ENCODE measurements around the gene EID1. TPM values are rescaled to one million over a fixed set of nuclear protein-coding genes. Genes with fewer than 3 reads are reported as not detected.

EID1 gene
- total and polyA plus RNA-seq, 2 donors (not counting 1 experiment from before 2014, with no cell fraction given), result 184 to 287 TPM

DNA sequence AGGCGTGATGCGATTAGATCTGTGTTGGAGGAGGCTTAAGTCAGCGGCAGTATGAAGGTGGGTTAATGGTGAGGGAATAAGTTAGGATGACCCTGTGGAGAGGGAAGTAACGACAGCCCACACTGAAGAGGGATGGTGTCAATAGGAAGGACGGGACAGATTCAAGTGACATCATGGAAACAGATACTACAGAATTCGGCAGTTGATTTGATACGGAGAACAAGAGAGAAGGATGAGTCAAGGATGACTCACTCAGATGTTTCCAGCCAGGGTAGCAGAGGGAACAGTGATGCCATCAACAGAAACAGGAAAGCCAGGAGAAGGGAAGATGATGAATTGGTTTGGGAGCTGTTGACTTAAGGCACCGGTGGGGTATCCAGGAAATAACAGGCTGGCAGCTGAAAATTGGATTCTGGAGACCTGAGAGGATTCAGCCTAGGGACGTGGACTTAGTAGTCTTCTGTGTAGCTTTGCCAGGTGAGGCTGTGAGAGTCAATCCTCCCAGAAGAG is 47.8 kb downstream of the EID1 start:
- H3K4me3 ChIP-seq (replicated peaks in 1 of 4; ENCODE audit: control extremely low read depth in 1 of 4, insufficient read depth in 1 of 4, low read depth in 3 of 4, low read length in 4 of 4), result peak overlapping the region in 1 of 4 experiments; percentile 11
- H3K36me3 ChIP-seq (ENCODE audit: control insufficient read depth, insufficient read depth, low read length), result no peaks in the 10 kb centered on the region
- H3K27me3 ChIP-seq (ENCODE audit: control insufficient read depth, insufficient read depth, low read length), result no peaks in the 10 kb centered on the region
- H3K4me1 ChIP-seq (ENCODE audit: control insufficient read depth, extremely low read depth, insufficient read depth, low read length), result no peaks in the 10 kb centered on the region
- no peak overlapping the region for H2AFZ ChIP-seq (ENCODE audit: low read length)
- DNase-seq (ENCODE audit: low read depth in 2 of 2), result peak; percentile 90 to 94
- no peaks in the 10 kb centered on the region for H4K20me1 ChIP-seq (ENCODE audit: control insufficient read depth, extremely low read depth, insufficient read depth, low read length)
- H3K4me2 ChIP-seq (ENCODE audit: extremely low read depth, insufficient read depth, low read length), result no peak overlapping the region
- TF ChIP-seq, protein P1, sequence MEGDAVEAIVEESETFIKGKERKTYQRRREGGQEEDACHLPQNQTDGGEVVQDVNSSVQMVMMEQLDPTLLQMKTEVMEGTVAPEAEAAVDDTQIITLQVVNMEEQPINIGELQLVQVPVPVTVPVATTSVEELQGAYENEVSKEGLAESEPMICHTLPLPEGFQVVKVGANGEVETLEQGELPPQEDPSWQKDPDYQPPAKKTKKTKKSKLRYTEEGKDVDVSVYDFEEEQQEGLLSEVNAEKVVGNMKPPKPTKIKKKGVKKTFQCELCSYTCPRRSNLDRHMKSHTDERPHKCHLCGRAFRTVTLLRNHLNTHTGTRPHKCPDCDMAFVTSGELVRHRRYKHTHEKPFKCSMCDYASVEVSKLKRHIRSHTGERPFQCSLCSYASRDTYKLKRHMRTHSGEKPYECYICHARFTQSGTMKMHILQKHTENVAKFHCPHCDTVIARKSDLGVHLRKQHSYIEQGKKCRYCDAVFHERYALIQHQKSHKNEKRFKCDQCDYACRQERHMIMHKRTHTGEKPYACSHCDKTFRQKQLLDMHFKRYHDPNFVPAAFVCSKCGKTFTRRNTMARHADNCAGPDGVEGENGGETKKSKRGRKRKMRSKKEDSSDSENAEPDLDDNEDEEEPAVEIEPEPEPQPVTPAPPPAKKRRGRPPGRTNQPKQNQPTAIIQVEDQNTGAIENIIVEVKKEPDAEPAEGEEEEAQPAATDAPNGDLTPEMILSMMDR (conservative IDR thresholded peaks at IDR 0.05 in 1 of 2, IDR thresholded peaks at IDR 0.05 in 1 of 2; ENCODE audit: low read depth in 1 of 2, low read length in 2 of 2), result no peak
- TF ChIP-seq EZH2 (IDR thresholded peaks at IDR 0.05; ENCODE audit: low read length, missing control alignments), result no peak
- H3K79me2 ChIP-seq (ENCODE audit: control insufficient read depth, insufficient read depth, low read length), result no peaks in the 10 kb centered on the region
- no peak overlapping the region for H3K27ac ChIP-seq (ENCODE audit: insufficient read depth, low read length)
- no peaks in the 10 kb centered on the region for H3K9me3 ChIP-seq (ENCODE audit: control insufficient read depth, insufficient read depth, low read depth, low read length)
- H3K9ac ChIP-seq (ENCODE audit: insufficient read depth, low read length), result no peak overlapping the region

DNA sequence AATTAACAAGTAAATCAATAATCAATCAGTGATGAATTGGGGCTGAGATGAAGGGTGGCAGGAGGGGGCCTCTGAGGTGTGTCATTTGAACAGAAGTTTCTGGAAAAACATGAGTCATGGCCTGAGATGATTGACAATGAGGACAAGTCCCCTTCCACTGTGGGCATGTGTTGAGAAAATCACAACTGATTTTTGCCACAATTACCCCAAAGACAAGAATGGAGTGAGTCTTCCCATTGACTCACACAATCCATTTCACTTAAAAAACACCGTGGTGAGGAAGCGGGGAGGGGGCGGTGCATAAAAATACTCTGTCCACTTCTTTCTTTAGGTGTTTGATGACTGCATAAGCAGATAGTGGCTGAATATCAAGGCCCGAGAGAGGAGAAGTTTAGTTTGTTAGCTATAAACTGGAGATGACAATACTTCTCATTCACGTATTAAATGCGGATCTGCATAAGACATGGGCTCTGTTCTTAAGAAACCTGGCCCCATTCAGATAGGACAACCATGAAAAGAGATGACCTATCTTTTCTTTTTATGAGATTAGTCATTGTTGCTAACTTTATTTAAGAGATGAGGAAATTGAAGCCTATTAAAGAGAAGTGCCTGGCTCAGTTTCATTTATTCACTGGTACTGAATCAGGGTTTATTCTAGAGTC is 51.1 kb downstream of the EID1 start:
- H3K4me3 ChIP-seq (replicated peaks in 1 of 4; ENCODE audit: control extremely low read depth in 1 of 4, insufficient read depth in 1 of 4, low read depth in 3 of 4, low read length in 4 of 4), result no peak overlapping the region
- no peaks in the 10 kb centered on the region for H3K27me3 ChIP-seq (ENCODE audit: control insufficient read depth, insufficient read depth, low read length)
- no peaks in the 10 kb centered on the region for H4K20me1 ChIP-seq (ENCODE audit: control insufficient read depth, extremely low read depth, insufficient read depth, low read length)
- peak in 1 of 2 donors; percentile 76 for DNase-seq (ENCODE audit: low read depth in 2 of 2)
- no peak overlapping the region for H3K9ac ChIP-seq (ENCODE audit: insufficient read depth, low read length)
- H3K36me3 ChIP-seq (ENCODE audit: control insufficient read depth, insufficient read depth, low read length), result no peaks in the 10 kb centered on the region
- TF ChIP-seq EZH2 (IDR thresholded peaks at IDR 0.05; ENCODE audit: low read length, missing control alignments), result no peak
- TF ChIP-seq, protein P1 (conservative IDR thresholded peaks at IDR 0.05 in 1 of 2, IDR thresholded peaks at IDR 0.05 in 1 of 2; ENCODE audit: low read depth in 1 of 2, low read length in 2 of 2), result no peak
- no peaks in the 10 kb centered on the region for H3K79me2 ChIP-seq (ENCODE audit: control insufficient read depth, insufficient read depth, low read length)
- no peak overlapping the region for H3K4me2 ChIP-seq (ENCODE audit: extremely low read depth, insufficient read depth, low read length)
- no peaks in the 10 kb centered on the region for H3K9me3 ChIP-seq (ENCODE audit: control insufficient read depth, insufficient read depth, low read depth, low read length)
- no peaks in the 10 kb centered on the region for H3K4me1 ChIP-seq (ENCODE audit: control insufficient read depth, extremely low read depth, insufficient read depth, low read length)
- H3K27ac ChIP-seq (ENCODE audit: insufficient read depth, low read length), result no peak overlapping the region
- H2AFZ ChIP-seq (ENCODE audit: low read length), result no peak overlapping the region

DNA sequence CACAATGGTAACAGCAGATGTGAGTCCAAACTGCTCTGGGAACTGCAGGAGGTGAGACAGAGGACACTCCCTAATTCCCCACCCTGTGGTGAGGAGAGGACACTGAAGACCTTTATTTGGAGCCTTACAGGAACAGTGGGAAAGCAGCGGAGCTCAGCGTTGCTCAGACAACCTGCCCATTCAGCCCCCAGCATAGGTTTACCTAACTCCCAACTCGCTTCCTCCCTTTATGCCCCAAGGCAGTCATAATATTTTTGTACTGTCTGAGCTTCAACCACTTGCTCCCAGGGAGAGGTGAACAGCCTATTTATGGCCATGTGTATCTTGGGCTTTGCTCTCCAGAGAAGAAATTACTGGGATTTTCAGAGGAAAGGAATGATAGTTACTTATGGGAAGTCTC is 51.7 kb downstream of the EID1 start:
- no peak overlapping the region for H3K9ac ChIP-seq (ENCODE audit: insufficient read depth, low read length)
- no peaks in the 10 kb centered on the region for H3K27me3 ChIP-seq (ENCODE audit: control insufficient read depth, insufficient read depth, low read length)
- TF ChIP-seq, protein P1 (conservative IDR thresholded peaks at IDR 0.05 in 1 of 2, IDR thresholded peaks at IDR 0.05 in 1 of 2; ENCODE audit: low read depth in 1 of 2, low read length in 2 of 2), result no peak
- TF ChIP-seq EZH2 (IDR thresholded peaks at IDR 0.05; ENCODE audit: low read length, missing control alignments), result no peak
- DNase-seq (ENCODE audit: low read depth in 2 of 2), result no peak
- no peak overlapping the region for H2AFZ ChIP-seq (ENCODE audit: low read length)
- H3K79me2 ChIP-seq (ENCODE audit: control insufficient read depth, insufficient read depth, low read length), result no peaks in the 10 kb centered on the region
- H3K9me3 ChIP-seq (ENCODE audit: control insufficient read depth, insufficient read depth, low read depth, low read length), result no peaks in the 10 kb centered on the region
- H3K27ac ChIP-seq (ENCODE audit: insufficient read depth, low read length), result no peak overlapping the region
- H3K4me1 ChIP-seq (ENCODE audit: control insufficient read depth, extremely low read depth, insufficient read depth, low read length), result no peaks in the 10 kb centered on the region
- no peak overlapping the region for H3K4me3 ChIP-seq (replicated peaks in 1 of 4; ENCODE audit: control extremely low read depth in 1 of 4, insufficient read depth in 1 of 4, low read depth in 3 of 4, low read length in 4 of 4)
- H3K36me3 ChIP-seq (ENCODE audit: control insufficient read depth, insufficient read depth, low read length), result no peaks in the 10 kb centered on the region
- no peaks in the 10 kb centered on the region for H4K20me1 ChIP-seq (ENCODE audit: control insufficient read depth, extremely low read depth, insufficient read depth, low read length)
- H3K4me2 ChIP-seq (ENCODE audit: extremely low read depth, insufficient read depth, low read length), result no peak overlapping the region

Other genes with a start within 250 kb of the EID1 start
- gene FBN1, start 232.4 kb upstream of the EID1 start, total RNA-seq, result 260 and 446 TPM in 2 replicates
- 243 and 368 TPM in 2 replicates for gene FBN1, start 232.4 kb upstream of the EID1 start, polyA plus RNA-seq
- gene CEP152, start 67.1 kb upstream of the EID1 start, total RNA-seq, result 7.8 and 8.5 TPM in 2 replicates
- 0.72 and 1.4 TPM in 2 replicates for gene CEP152, start 67.1 kb upstream of the EID1 start, polyA plus RNA-seq
- 0.77 and 1.5 TPM in 2 replicates for gene SHC4, start 85.8 kb downstream of the EID1 start, total RNA-seq
- 0.75 and 0.94 TPM in 2 replicates for gene SHC4, start 85.8 kb downstream of the EID1 start, polyA plus RNA-seq
- 42.1 and 44.3 TPM in 2 replicates for gene SECISBP2L, start 168.3 kb downstream of the EID1 start, total RNA-seq
- gene SECISBP2L, start 168.3 kb downstream of the EID1 start, polyA plus RNA-seq, result 24.0 and 25.7 TPM in 2 replicates

Data from fibroblast of lung (primary cell).